ENCODE measurements around the gene KRTAP9-6.
"Not testable (repeated sequence)": the region's sequence is repeated elsewhere in the genome, so short reads cannot be mapped to it uniquely, and the experiment has no call there.

Gene KRTAP9-6

DNA sequence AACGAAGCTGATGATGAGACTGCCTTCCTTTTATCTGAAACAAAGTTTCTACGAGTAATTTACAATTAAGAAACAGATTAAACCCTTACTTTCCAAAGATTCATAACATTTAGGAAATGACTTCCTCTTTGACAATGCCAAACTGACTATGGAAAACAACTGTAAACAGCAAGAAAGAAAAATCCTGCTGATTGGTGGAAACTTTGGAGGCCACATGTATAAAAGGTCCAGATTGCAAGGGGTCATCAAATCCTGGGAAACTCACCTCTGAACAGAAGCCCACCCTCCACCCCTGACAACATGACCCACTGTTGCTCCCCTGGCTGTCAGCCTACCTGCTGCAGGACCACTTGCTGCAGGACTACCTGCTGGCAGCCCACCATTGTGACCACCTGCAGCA lies at the start of gene KRTAP9-6:
KRTAP9-6 (plus strand) TSS at position 301 of the 400 bp plus-strand sequence; CDS start at position 301, 0 bp downstream.
- TF ChIP-seq, protein P1, sequence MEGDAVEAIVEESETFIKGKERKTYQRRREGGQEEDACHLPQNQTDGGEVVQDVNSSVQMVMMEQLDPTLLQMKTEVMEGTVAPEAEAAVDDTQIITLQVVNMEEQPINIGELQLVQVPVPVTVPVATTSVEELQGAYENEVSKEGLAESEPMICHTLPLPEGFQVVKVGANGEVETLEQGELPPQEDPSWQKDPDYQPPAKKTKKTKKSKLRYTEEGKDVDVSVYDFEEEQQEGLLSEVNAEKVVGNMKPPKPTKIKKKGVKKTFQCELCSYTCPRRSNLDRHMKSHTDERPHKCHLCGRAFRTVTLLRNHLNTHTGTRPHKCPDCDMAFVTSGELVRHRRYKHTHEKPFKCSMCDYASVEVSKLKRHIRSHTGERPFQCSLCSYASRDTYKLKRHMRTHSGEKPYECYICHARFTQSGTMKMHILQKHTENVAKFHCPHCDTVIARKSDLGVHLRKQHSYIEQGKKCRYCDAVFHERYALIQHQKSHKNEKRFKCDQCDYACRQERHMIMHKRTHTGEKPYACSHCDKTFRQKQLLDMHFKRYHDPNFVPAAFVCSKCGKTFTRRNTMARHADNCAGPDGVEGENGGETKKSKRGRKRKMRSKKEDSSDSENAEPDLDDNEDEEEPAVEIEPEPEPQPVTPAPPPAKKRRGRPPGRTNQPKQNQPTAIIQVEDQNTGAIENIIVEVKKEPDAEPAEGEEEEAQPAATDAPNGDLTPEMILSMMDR (IDR thresholded peaks at IDR 0.05; ENCODE audit: insufficient read depth, low read depth, low read length, missing control alignments), result no peak
- no peak for DNase-seq (ENCODE audit: low read depth)

DNA sequence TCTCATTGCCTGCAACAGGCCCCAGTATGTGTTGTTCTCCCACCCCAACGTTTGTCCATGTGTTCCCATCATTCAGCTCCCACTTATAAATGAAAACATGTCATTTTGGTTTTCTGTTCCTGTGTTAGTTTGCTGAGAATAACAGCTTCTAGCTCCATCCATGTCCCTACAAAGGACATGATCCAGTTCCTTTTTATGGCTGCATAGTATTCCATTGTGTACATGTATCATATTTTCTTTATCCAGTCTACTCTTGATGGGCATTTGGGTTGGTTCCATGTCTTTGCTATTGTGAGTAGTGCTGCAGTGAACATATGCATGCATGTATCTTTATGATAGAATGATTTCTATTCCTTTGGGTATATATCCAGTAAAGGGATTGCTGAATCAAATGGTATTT lies 49.5 kb upstream of the KRTAP9-6 start:
- DNase-seq (ENCODE audit: low read depth), result no peak
- no peak overlapping the region for H3K4me3 ChIP-seq (ENCODE audit: low read length)
- TF ChIP-seq, protein P1 (IDR thresholded peaks at IDR 0.05; ENCODE audit: insufficient read depth, low read depth, low read length, missing control alignments), result no peak

More for the DNA sequence above, at the start of gene KRTAP9-6:
- H3K4me3 ChIP-seq (ENCODE audit: low read length), result no peak within 1 kb of the TSS

- TF ChIP-seq, protein P1 (IDR thresholded peaks at IDR 0.05; ENCODE audit: insufficient read depth, low read depth, low read length, missing control alignments), result no peak
- H3K4me3 ChIP-seq (ENCODE audit: low read length), result no peak overlapping the region
- DNase-seq (ENCODE audit: low read depth), result no peak
These were observed 41.4 kb upstream of the KRTAP9-6 start for GRCh38 chr17:41223821-41224220.

- TF ChIP-seq, protein P1 (IDR thresholded peaks at IDR 0.05; ENCODE audit: insufficient read depth, low read depth, low read length, missing control alignments), result no peak
- DNase-seq (ENCODE audit: low read depth), result no peak
These were observed 39.1 kb upstream of the KRTAP9-6 start for GRCh38 chr17:41226051-41226450.

GRCh38 chr17:41226598-41227095 lies 38.5 kb upstream of the KRTAP9-6 start, which contains the start of gene KRTAP9-2:
TSS of gene KRTAP9-2 (plus strand) at chr17:41226648. CDS start at chr17:41226655, 7 bp downstream.
- DNase-seq (ENCODE audit: low read depth); H3K4me3 ChIP-seq (ENCODE audit: low read length): not testable (repeated sequence)

More at GRCh38 chr17:41226051-41226450, 39.1 kb upstream of the KRTAP9-6 start:
- no peak overlapping the region for H3K4me3 ChIP-seq (ENCODE audit: low read length)

DNA sequence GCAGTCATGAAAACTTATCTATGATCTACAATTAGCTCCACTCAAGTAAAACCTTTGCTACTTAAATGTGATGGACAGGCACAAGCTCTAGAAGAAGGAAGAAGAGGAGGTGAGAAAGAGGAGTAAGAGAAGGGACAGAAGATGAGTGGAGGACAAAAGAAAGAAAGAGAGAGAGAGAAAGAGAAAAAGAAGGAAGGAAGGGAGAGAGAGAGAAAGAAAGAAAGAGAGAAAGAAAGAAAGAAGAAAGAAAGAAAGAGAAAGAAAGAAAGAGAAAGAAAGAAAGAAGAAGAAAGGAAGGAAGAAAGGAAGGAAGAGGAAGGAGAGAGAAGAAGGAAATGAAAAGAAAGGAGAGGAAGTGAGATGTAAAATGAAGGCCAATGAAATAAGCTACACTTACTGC lies 35.1 kb upstream of the KRTAP9-6 start:
- no peak overlapping the region for H3K4me3 ChIP-seq (ENCODE audit: low read length)
- TF ChIP-seq, protein P1 (IDR thresholded peaks at IDR 0.05; ENCODE audit: insufficient read depth, low read depth, low read length, missing control alignments), result no peak
- no peak for DNase-seq (ENCODE audit: low read depth)

- peak; percentile 7 for DNase-seq (ENCODE audit: low read depth)
- H3K4me3 ChIP-seq (ENCODE audit: low read length), result no peak overlapping the region
- TF ChIP-seq, protein P1 (IDR thresholded peaks at IDR 0.05; ENCODE audit: insufficient read depth, low read depth, low read length, missing control alignments), result no peak
These were observed 33.4 kb upstream of the KRTAP9-6 start for GRCh38 chr17:41231731-41232130.

DNA sequence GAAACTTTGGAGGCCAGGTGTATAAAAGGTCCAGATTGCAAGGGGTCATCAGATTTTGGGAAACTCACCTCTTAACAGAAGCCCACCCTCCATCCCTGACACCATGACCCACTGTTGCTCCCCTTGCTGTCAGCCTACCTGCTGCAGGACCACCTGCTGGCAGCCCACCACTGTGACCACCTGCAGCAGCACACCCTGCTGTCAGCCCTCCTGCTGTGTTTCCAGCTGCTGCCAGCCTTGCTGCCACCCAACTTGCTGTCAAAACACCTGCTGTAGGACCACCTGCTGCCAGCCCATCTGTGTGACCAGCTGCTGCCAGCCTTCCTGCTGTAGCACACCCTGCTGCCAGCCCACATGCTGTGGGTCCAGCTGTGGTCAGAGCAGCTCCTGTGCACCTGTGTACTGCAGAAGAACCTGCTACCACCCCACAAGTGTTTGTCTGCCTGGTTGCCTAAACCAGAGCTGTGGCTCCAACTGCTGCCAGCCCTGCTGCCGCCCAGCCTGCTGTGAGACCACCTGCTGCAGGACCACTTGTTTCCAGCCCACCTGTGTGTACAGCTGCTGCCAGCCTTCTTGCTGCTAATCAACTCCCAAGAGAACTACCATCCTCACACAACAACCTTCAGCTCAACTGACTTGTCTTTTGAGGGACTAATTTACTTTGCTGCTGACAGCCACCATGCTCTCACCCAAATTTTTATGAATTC lies 32.6 kb upstream of the KRTAP9-6 start, which contains the start of gene KRTAP9-3:
KRTAP9-3 (plus strand) TSS at position 51 of the 707 bp plus-strand sequence; CDS start at position 104, 53 bp downstream.
- H3K4me3 ChIP-seq (ENCODE audit: low read length); DNase-seq (ENCODE audit: low read depth): not testable (repeated sequence)

GRCh38 chr17:41237116-41237515 lies 28.1 kb upstream of the KRTAP9-6 start:
- H3K4me3 ChIP-seq (ENCODE audit: low read length); DNase-seq (ENCODE audit: low read depth): not testable (repeated sequence)

- not testable (repeated sequence) for DNase-seq (ENCODE audit: low read depth)
These were observed 27.2 kb upstream of the KRTAP9-6 start, which contains the start of gene KRTAP9-8 for GRCh38 chr17:41237949-41238437. TSS of gene KRTAP9-8 (plus strand) at chr17:41237999. CDS start at chr17:41238052, 53 bp downstream.

More at GRCh38 chr17:41237949-41238437, 27.2 kb upstream of the KRTAP9-6 start, which contains the start of gene KRTAP9-8:
- H3K4me3 ChIP-seq (ENCODE audit: low read length), result not testable (repeated sequence)
